Keratinocyte (primary cell): ENCODE measurements around the gene WNT3. TPM values are rescaled to one million over a fixed set of nuclear protein-coding genes. Genes with fewer than 3 reads are reported as not detected.

Experiments used
- DNase-seq: peaks from one replicate; pipeline ENCODE4 v3.0.0-alpha.2; 2011; ENCODE audit warnings: low read depth, missing footprints, low spot score
- FAIRE-seq: peaks from 2 replicates; lab custom pipeline; 2011; peaks lifted over from hg19 to GRCh38; lab: Jason Lieb, UNC
- H2AFZ ChIP-seq: 2 replicates; pipeline ENCODE4 v1.6.0; 2012; ENCODE audit warnings: low read length, control low read depth, inconsistent platforms; ENCODE audit not compliant: control insufficient read depth
- H3K27ac ChIP-seq: 2 replicates; pipeline ENCODE4 v1.5.1; 2011; ENCODE audit warnings: low read length; ENCODE audit not compliant: control insufficient read depth, insufficient read depth
- H3K27me3 ChIP-seq: 3 replicates; pipeline ENCODE4 v1.6.0; 2011; ENCODE audit warnings: low read length; ENCODE audit not compliant: control insufficient read depth, insufficient read depth; ENCODE audit errors: extremely low read depth
- H3K36me3 ChIP-seq, 2 experiments: 2 replicates in 1 of 2; 3 replicates in 1 of 2; pipeline ENCODE4 v1.5.1; 2011; ENCODE audit warnings: low read length in 2 of 2, mild to moderate bottlenecking in 1 of 2; ENCODE audit not compliant: control insufficient read depth in 2 of 2, insufficient read depth in 2 of 2; ENCODE audit errors: extremely low read depth in 1 of 2
- H3K4me1 ChIP-seq: 3 replicates; pipeline ENCODE4 v1.5.1; 2011; ENCODE audit warnings: low read length; ENCODE audit not compliant: control insufficient read depth, insufficient read depth; ENCODE audit errors: extremely low read depth
- H3K4me2 ChIP-seq: 3 replicates; pipeline ENCODE4 v1.6.0; 2011; ENCODE audit warnings: low read depth, low read length; ENCODE audit not compliant: control insufficient read depth, insufficient read depth; ENCODE audit errors: extremely low read depth
- H3K4me3 ChIP-seq, 3 experiments: fragments of 200-600 bp in 1 of 3; sonication (generic) in 1 of 3; 2 replicates in 2 of 3; 3 replicates in 1 of 3; pipeline ENCODE4 v1.5.1; 2011 to 2016; ENCODE audit warnings: low read length in 3 of 3, mild to moderate bottlenecking in 3 of 3, control low read depth in 2 of 3, inconsistent platforms in 1 of 3, low read depth in 1 of 3, mixed read lengths in 1 of 3, mixed run types in 1 of 3, moderate library complexity in 1 of 3; ENCODE audit not compliant: control insufficient read depth in 2 of 3, insufficient read depth in 2 of 3; ENCODE audit errors: extremely low read depth in 1 of 3
- H3K79me2 ChIP-seq: 2 replicates; pipeline ENCODE4 v1.6.0; 2012; ENCODE audit warnings: low read length; ENCODE audit not compliant: control insufficient read depth, insufficient read depth
- H3K9ac ChIP-seq: 3 replicates; pipeline ENCODE4 v1.6.0; 2011; ENCODE audit warnings: low read length; ENCODE audit not compliant: control insufficient read depth, insufficient read depth; ENCODE audit errors: extremely low read depth
- H3K9me1 ChIP-seq: 3 replicates; pipeline ENCODE4 v1.6.0; 2011; ENCODE audit warnings: low read length; ENCODE audit not compliant: control insufficient read depth, insufficient read depth; ENCODE audit errors: extremely low read depth
- H3K9me3 ChIP-seq: 2 replicates; pipeline ENCODE4 v1.5.1; 2012; ENCODE audit warnings: low read depth, low read length; ENCODE audit not compliant: control insufficient read depth
- H4K20me1 ChIP-seq: 3 replicates; pipeline ENCODE4 v1.6.0; 2011; ENCODE audit warnings: low read length; ENCODE audit not compliant: control insufficient read depth, insufficient read depth; ENCODE audit errors: extremely low read depth
- CTCF ChIP-seq, 3 experiments: IDR thresholded peaks in 1 of 3; conservative IDR thresholded peaks in 1 of 3; optimal IDR thresholded peaks in 1 of 3; 2 replicates in 2 of 3; 3 replicates in 1 of 3; pipeline versions ENCODE3 to v1.5.1; 2011; ENCODE audit warnings: low read length in 3 of 3, mild to moderate bottlenecking in 3 of 3, moderate library complexity in 2 of 3, control low read depth in 1 of 3, inconsistent platforms in 1 of 3; ENCODE audit not compliant: insufficient read depth in 2 of 3; ENCODE audit errors: extremely low read depth in 1 of 3
- EZH2 ChIP-seq: IDR thresholded peaks from one replicate; pipeline ENCODE4 v1.6.1; 2012; ENCODE audit warnings: inconsistent platforms, mild to moderate bottlenecking, low read length, moderate library complexity
- dilution Hi-C: fragments of 300-500 bp; cut with MboI; formaldehyde crosslinking; loops from one replicate; pipeline ENCODE4 v1.7.0; 2020; ENCODE audit warnings: low sequenced_read_pairs; ENCODE audit not compliant: extremely low pct_ligation_motif_present
- polyA plus RNA-seq, 5 experiments: library from polyadenylated mRNA; depleted of rRNA in 3 of 5; stranded (reverse) in 3 of 5; stranded (forward) in 1 of 5; unstranded in 1 of 5; fragments of >200 nt; gene quantifications; 1 replicate in 1 of 5; 2 replicates in 3 of 5; 3 replicates in 1 of 5; pipeline versions ENCODE4 v1.2.1 to v1.2.3, GENCODE V29; 2011 to 2012; ENCODE audit warnings: missing spikeins in 2 of 5, low read depth in 1 of 5, low replicate concordance in 1 of 5

The WNT3 gene
- polyA plus RNA-seq, 1 donor (not counting 4 experiments of a cell fraction or from before 2014, with no cell fraction given) = 1.9 TPM

GRCh38 chr17:46720408-46720807, 98.1 kb downstream of the WNT3 start:
- H3K9me1 ChIP-seq = no peaks in the 10 kb centered on the region
- no peak for TF ChIP-seq EZH2
- DNase-seq (no peak), FAIRE-seq (no peak)
- H3K4me1 ChIP-seq = peaks cover 31% of the 10 kb centered on the region
- H3K36me3 ChIP-seq = peaks cover 3% of the 10 kb centered on the region in 2 experiments
- no peaks in the 10 kb centered on the region for H3K27me3 ChIP-seq
- H2AFZ ChIP-seq = no peak overlapping the region
- dilution Hi-C loops = no loop called here
- no peaks in the 10 kb centered on the region for H3K79me2 ChIP-seq
- no peak overlapping the region for H3K27ac ChIP-seq
- H4K20me1 ChIP-seq = no peaks in the 10 kb centered on the region
- H3K4me3 ChIP-seq = no peak overlapping the region
- no peak overlapping the region for H3K9ac ChIP-seq
- no peaks in the 10 kb centered on the region for H3K9me3 ChIP-seq
- H3K4me2 ChIP-seq = no peak overlapping the region

- H3K9me1 ChIP-seq = no peaks in the 10 kb centered on the region
- TF ChIP-seq EZH2 = no peak
- TF ChIP-seq CTCF (optimal IDR thresholded peaks at IDR 0.05 in 1 of 3, IDR thresholded peaks at IDR 0.05 in 1 of 3, conservative IDR thresholded peaks at IDR 0.05 in 1 of 3; ENCODE audit: extremely low read depth in 1 of 3, insufficient read depth in 2 of 3, low read length in 3 of 3) = no peak
- no peaks in the 10 kb centered on the region for H4K20me1 ChIP-seq
- no peaks in the 10 kb centered on the region for H3K79me2 ChIP-seq
- no peaks in the 10 kb centered on the region for H3K27me3 ChIP-seq
- H3K4me3 ChIP-seq = no peak overlapping the region
- H3K27ac ChIP-seq = no peak overlapping the region
- no peak for FAIRE-seq
- DNase-seq = no peak
- H3K4me1 ChIP-seq = peaks cover 31% of the 10 kb centered on the region
- H3K4me2 ChIP-seq = no peak overlapping the region
- dilution Hi-C loops = no loop called here
- H2AFZ ChIP-seq = no peak overlapping the region
- no peak overlapping the region for H3K9ac ChIP-seq
- H3K36me3 ChIP-seq = peaks cover 3 to 4% of the 10 kb centered on the region in 2 experiments
- no peaks in the 10 kb centered on the region for H3K9me3 ChIP-seq
These were observed 98.6 kb downstream of the WNT3 start for GRCh38 chr17:46719891-46720290.

GRCh38 chr17:46717999-46718398, 100.5 kb downstream of the WNT3 start:
- dilution Hi-C loops = no loop called here
- H3K9me1 ChIP-seq = no peaks in the 10 kb centered on the region
- H3K4me1 ChIP-seq = peaks cover 15% of the 10 kb centered on the region
- no peaks in the 10 kb centered on the region for H3K79me2 ChIP-seq
- H2AFZ ChIP-seq = no peak overlapping the region
- H3K27me3 ChIP-seq = no peaks in the 10 kb centered on the region
- no peak for TF ChIP-seq EZH2
- no peak for TF ChIP-seq CTCF (optimal IDR thresholded peaks at IDR 0.05 in 1 of 3, IDR thresholded peaks at IDR 0.05 in 1 of 3, conservative IDR thresholded peaks at IDR 0.05 in 1 of 3; ENCODE audit: extremely low read depth in 1 of 3, insufficient read depth in 2 of 3, low read length in 3 of 3)
- no peak for DNase-seq
- H3K27ac ChIP-seq = no peak overlapping the region
- no peak overlapping the region for H3K4me2 ChIP-seq
- H3K4me3 ChIP-seq = no peak overlapping the region
- FAIRE-seq = no peak
- no peaks in the 10 kb centered on the region for H4K20me1 ChIP-seq
- no peak overlapping the region for H3K9ac ChIP-seq
- peaks cover 3 to 5% of the 10 kb centered on the region in 2 experiments for H3K36me3 ChIP-seq
- no peaks in the 10 kb centered on the region for H3K9me3 ChIP-seq
